Sciatic nerve (tissue), 2 donors: Measurements from ENCODE around the gene MYZAP. TPM values are rescaled to one million over a fixed set of nuclear protein-coding genes. Genes with fewer than 3 reads are reported as not detected.
A peak's percentile ranks its signal among the peaks of the same experiment; 100 is the strongest.

Experiments
- ATAC-seq: fragments of 200-7000 bp; cut with Tn5 transposase; one replicate; pipeline ENCODE4 v1.9.1; 2020; ENCODE audit warnings: mild to moderate bottlenecking, moderate library complexity
- DNase-seq: peaks from one replicate; pipeline ENCODE4 v3.0.0-alpha.2; 2020; ENCODE audit warnings: low spot score
- intact Hi-C: fragments of 100-400 bp; cut with DNase I; formaldehyde crosslinking; loops from one replicate; pipeline ENCODE4 v1.14.2; 2022
- total RNA-seq: library from RNA; stranded (reverse); fragmentation: NEBNext Ultra II Directional; extraction: Animal tissue kit (Norgen Biotek cat#: 25700); gene quantifications from one replicate; pipeline ENCODE4 v1.2.1, GENCODE V29; 2021
- donor health status: DM: no; HTN: no; CAD: no.
- donor health status: DM: no; HTN: no; CAD: no.

Gene MYZAP
- total RNA-seq, 1 donor from 2014 or later = 3.7 TPM

- intact Hi-C loops = no loop called here
Measured at GRCh38 chr15:57559875-57560274, 31.8 kb upstream of the MYZAP start.

GRCh38 chr15:57561041-57561711, 30.5 kb upstream of the MYZAP start:
- peak; percentile 75 for DNase-seq
- ATAC-seq = peak; percentile 95
- intact Hi-C loops = no loop called here

More at GRCh38 chr15:57559875-57560274, 31.8 kb upstream of the MYZAP start:
- ATAC-seq = peak; percentile 68
- DNase-seq = peak; percentile 80

- ATAC-seq = no peak
Measured at GRCh38 chr15:57562196-57562769, 29.4 kb upstream of the MYZAP start.

GRCh38 chr15:57563416-57563815, 28.3 kb upstream of the MYZAP start:
- ATAC-seq (no peak), DNase-seq (no peak)
- intact Hi-C loops = no loop called here

More at GRCh38 chr15:57562196-57562769, 29.4 kb upstream of the MYZAP start:
- intact Hi-C loops = no loop called here
- no peak for DNase-seq

GRCh38 chr15:57565311-57565710, 26.4 kb upstream of the MYZAP start:
- ATAC-seq (no peak), DNase-seq (no peak)
- intact Hi-C loops = no loop called here

- intact Hi-C loops = no loop called here
- no peak for ATAC-seq
- no peak for DNase-seq
Measured at GRCh38 chr15:57566834-57567233, 24.9 kb upstream of the MYZAP start.

GRCh38 chr15:57567891-57568290, 23.8 kb upstream of the MYZAP start:
- intact Hi-C loops = no loop called here
- DNase-seq (no peak), ATAC-seq (no peak)

- no peak for DNase-seq
- no peak for ATAC-seq
- intact Hi-C loops = no loop called here
Measured at GRCh38 chr15:57568299-57568698, 23.4 kb upstream of the MYZAP start.

GRCh38 chr15:57570340-57570739, 21.4 kb upstream of the MYZAP start:
- intact Hi-C loops = no loop called here
- no peak for ATAC-seq

GRCh38 chr15:57570994-57571393, 20.7 kb upstream of the MYZAP start:
- no peak for ATAC-seq
- DNase-seq = no peak
- intact Hi-C loops = no loop called here

More at GRCh38 chr15:57570340-57570739, 21.4 kb upstream of the MYZAP start:
- no peak for DNase-seq

- no peak for DNase-seq
- no peak for ATAC-seq
- intact Hi-C loops = no loop called here
Measured at GRCh38 chr15:57571725-57572124, 20.0 kb upstream of the MYZAP start.

- ATAC-seq (peak; percentile 90), DNase-seq (no peak)
- intact Hi-C loops = no loop called here
Measured at GRCh38 chr15:57572468-57572867, 19.2 kb upstream of the MYZAP start.

- DNase-seq (no peak), ATAC-seq (no peak)
- intact Hi-C loops = no loop called here
Measured at GRCh38 chr15:57573151-57573550, 18.6 kb upstream of the MYZAP start.

GRCh38 chr15:57575363-57575762, 16.3 kb upstream of the MYZAP start:
- ATAC-seq = no peak
- no peak for DNase-seq
- intact Hi-C loops = no loop called here

- ATAC-seq (no peak), DNase-seq (no peak)
- intact Hi-C loops = no loop called here
Measured at GRCh38 chr15:57578288-57578900, 13.3 kb upstream of the MYZAP start.

GRCh38 chr15:57580428-57580827, 11.3 kb upstream of the MYZAP start:
- ATAC-seq = no peak
- intact Hi-C loops = no loop called here

GRCh38 chr15:57580866-57581265, 10.8 kb upstream of the MYZAP start:
- intact Hi-C loops = no loop called here
- DNase-seq (no peak), ATAC-seq (no peak)

More at GRCh38 chr15:57580428-57580827, 11.3 kb upstream of the MYZAP start:
- DNase-seq = no peak

GRCh38 chr15:57582090-57582489, 9.6 kb upstream of the MYZAP start:
- intact Hi-C loops = no loop called here
- no peak for DNase-seq
- ATAC-seq = no peak

GRCh38 chr15:57583282-57583681, 8.4 kb upstream of the MYZAP start:
- DNase-seq = no peak
- no peak for ATAC-seq
- intact Hi-C loops = no loop called here

GRCh38 chr15:57583720-57584119, 8.0 kb upstream of the MYZAP start:
- ATAC-seq (no peak), DNase-seq (no peak)
- intact Hi-C loops = no loop called here
